ENCODE data around the gene PSMD7.
A peak's percentile ranks its signal among the peaks of the same experiment; 100 is the strongest.

The PSMD7 gene

GRCh38 chr16:74297145-74297665 is 591 bp downstream of the PSMD7 start:
- DNase-seq = peak; percentile 39

GRCh38 chr16:74298104-74298503 is 1.5 kb downstream of the PSMD7 start:
- no peaks in the 10 kb centered on the region for H3K27me3 ChIP-seq (replicated peaks)
- H3K36me3 ChIP-seq (replicated peaks) = peaks cover 44% of the 10 kb centered on the region
- no peak for TF ChIP-seq CTCF (IDR thresholded peaks at IDR 0.05; ENCODE audit: low read depth, low read length, missing control alignments)
- in situ Hi-C loops (cut with HindIII; ENCODE audit: low pct_ligation_motif_present, low sequenced_read_pairs) = no loop called here
- no peak for DNase-seq
- no peak overlapping the region for H3K27ac ChIP-seq
- peak overlapping the region; percentile 93 for H3K4me3 ChIP-seq (ENCODE audit: low read depth, low read length)

More at GRCh38 chr16:74297145-74297665, 591 bp downstream of the PSMD7 start:
- in situ Hi-C loops (cut with HindIII; ENCODE audit: low pct_ligation_motif_present, low sequenced_read_pairs) = no loop called here
- H3K27me3 ChIP-seq (replicated peaks) = no peaks in the 10 kb centered on the region
- no peak for TF ChIP-seq CTCF (IDR thresholded peaks at IDR 0.05; ENCODE audit: low read depth, low read length, missing control alignments)
- peaks cover 35% of the 10 kb centered on the region for H3K36me3 ChIP-seq (replicated peaks)
- H3K4me3 ChIP-seq (ENCODE audit: low read depth, low read length) = peak overlapping the region; percentile 93
- H3K27ac ChIP-seq = peak overlapping the region; percentile 96

- Histone ChIP-seq H3K36me3 (replicated peaks) (peaks cover 85% of the 10 kb centered on the region), H3K4me3 (ENCODE audit: low read depth, low read length) (no peak overlapping the region), H3K27me3 (replicated peaks) (no peaks in the 10 kb centered on the region), H3K27ac (no peak overlapping the region)
- no peak for TF ChIP-seq CTCF (IDR thresholded peaks at IDR 0.05; ENCODE audit: low read depth, low read length, missing control alignments)
- DNase-seq = no peak
- in situ Hi-C loops (cut with HindIII; ENCODE audit: low pct_ligation_motif_present, low sequenced_read_pairs) = no loop called here
Measured at GRCh38 chr16:74302341-74302740, 5.7 kb downstream of the PSMD7 start.

GRCh38 chr16:74304164-74304834 is 7.7 kb downstream of the PSMD7 start:
- DNase-seq = no peak
- H3K4me3 ChIP-seq (ENCODE audit: low read depth, low read length) = no peak overlapping the region
- peak; percentile 53 for TF ChIP-seq CTCF (IDR thresholded peaks at IDR 0.05; ENCODE audit: low read depth, low read length, missing control alignments)
- H3K27me3 ChIP-seq (replicated peaks) = no peaks in the 10 kb centered on the region
- H3K27ac ChIP-seq = no peak overlapping the region
- peaks cover 75% of the 10 kb centered on the region for H3K36me3 ChIP-seq (replicated peaks)
- in situ Hi-C loops (cut with HindIII; ENCODE audit: low pct_ligation_motif_present, low sequenced_read_pairs) = no loop called here

DNA sequence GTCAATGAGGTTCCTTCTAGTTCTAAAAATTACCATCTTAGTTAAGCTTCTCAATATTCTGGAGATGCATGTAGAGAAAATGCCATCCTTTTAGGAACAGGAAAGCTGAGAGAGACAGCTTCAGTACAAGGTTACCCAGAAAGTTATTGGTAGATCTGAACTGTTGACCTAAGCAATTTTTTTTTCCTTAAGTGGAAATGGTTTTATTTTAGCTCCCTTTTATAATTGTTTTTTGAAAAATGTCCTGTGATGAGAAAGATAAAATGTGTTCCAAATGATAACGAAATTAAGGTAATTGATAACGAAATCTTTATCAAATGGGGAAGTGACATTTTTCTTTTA is 8.2 kb downstream of the PSMD7 start:
- in situ Hi-C loops (cut with HindIII; ENCODE audit: low pct_ligation_motif_present, low sequenced_read_pairs) = no loop called here
- TF ChIP-seq CTCF (IDR thresholded peaks at IDR 0.05; ENCODE audit: low read depth, low read length, missing control alignments) = no peak
- Histone ChIP-seq H3K36me3 (replicated peaks) (peaks cover 72% of the 10 kb centered on the region), H3K27ac (no peak overlapping the region), H3K27me3 (replicated peaks) (no peaks in the 10 kb centered on the region), H3K4me3 (ENCODE audit: low read depth, low read length) (no peak overlapping the region)
- DNase-seq = no peak

- no peak overlapping the region for H3K27ac ChIP-seq
- DNase-seq = no peak
- H3K27me3 ChIP-seq (replicated peaks) = no peaks in the 10 kb centered on the region
- H3K36me3 ChIP-seq (replicated peaks) = peaks cover 70% of the 10 kb centered on the region
- in situ Hi-C loops (cut with HindIII; ENCODE audit: low pct_ligation_motif_present, low sequenced_read_pairs) = no loop called here
- TF ChIP-seq CTCF (IDR thresholded peaks at IDR 0.05; ENCODE audit: low read depth, low read length, missing control alignments) = no peak
- H3K4me3 ChIP-seq (ENCODE audit: low read depth, low read length) = no peak overlapping the region
Measured at GRCh38 chr16:74305281-74305680, 8.7 kb downstream of the PSMD7 start.
